Parathyroid adenoma (tissue), 2 donors: ENCODE results near the gene MYO18B.

Source experiments
- H2AFZ ChIP-seq: fragments of 300-600 bp; sonication (generic); one replicate; pipeline ENCODE4 v1.7.0; 2017; ENCODE audit warnings: antibody characterized with exemption, mild to moderate bottlenecking
- H3K27ac ChIP-seq: fragments of 300-600 bp; sonication (generic); one replicate; pipeline ENCODE4 v1.7.0; 2017
- H3K27me3 ChIP-seq: fragments of 300-600 bp; sonication (generic); one replicate; pipeline ENCODE4 v1.7.0; 2017; ENCODE audit warnings: low read length; ENCODE audit not compliant: control insufficient read depth, insufficient read depth
- H3K36me3 ChIP-seq: fragments of 300-600 bp; sonication (generic); one replicate; pipeline ENCODE4 v1.7.0; 2017; ENCODE audit warnings: low read length; ENCODE audit not compliant: control insufficient read depth, insufficient read depth
- H3K4me1 ChIP-seq: fragments of 300-600 bp; sonication (generic); one replicate; pipeline ENCODE4 v1.7.0; 2017; ENCODE audit warnings: control low read depth
- H3K4me2 ChIP-seq: fragments of 300-600 bp; sonication (generic); one replicate; pipeline ENCODE4 v1.7.0; 2017; ENCODE audit warnings: low read length
- H3K4me3 ChIP-seq: fragments of 300-600 bp; sonication (generic); one replicate; pipeline ENCODE4 v1.7.0; 2017; ENCODE audit warnings: low read depth, low read length
- H3K79me2 ChIP-seq: fragments of 300-600 bp; sonication (generic); one replicate; pipeline ENCODE4 v1.7.0; 2017; ENCODE audit warnings: control low read depth
- H3K9ac ChIP-seq: fragments of 300-600 bp; sonication (generic); one replicate; pipeline ENCODE4 v1.7.0; 2017; ENCODE audit warnings: mild to moderate bottlenecking
- H3K9me3 ChIP-seq: fragments of 300-600 bp; sonication (generic); one replicate; pipeline ENCODE4 v1.7.0; 2017; ENCODE audit warnings: low read length; ENCODE audit not compliant: control insufficient read depth
- CTCF ChIP-seq: fragments of 300-600 bp; sonication (generic); IDR thresholded peaks from one replicate; pipeline ENCODE4 v1.7.0; 2017; ENCODE audit warnings: antibody characterized with exemption, mild to moderate bottlenecking
- donor health status: primary hyperparathyroidism.

Gene MYO18B

GRCh38 chr22:25853078-25853477, 111.1 kb downstream of the MYO18B start:
- no peak overlapping the region for H3K9ac ChIP-seq
- no peak for TF ChIP-seq CTCF
- no peak overlapping the region for H2AFZ ChIP-seq
- no peak overlapping the region for H3K4me3 ChIP-seq
- no peak overlapping the region for H3K27ac ChIP-seq
- no peaks in the 10 kb centered on the region for H3K4me1 ChIP-seq
- H3K9me3 ChIP-seq: no peaks in the 10 kb centered on the region
- no peaks in the 10 kb centered on the region for H3K79me2 ChIP-seq
- H3K36me3 ChIP-seq: no peaks in the 10 kb centered on the region
- no peak overlapping the region for H3K4me2 ChIP-seq
- H3K27me3 ChIP-seq: no peaks in the 10 kb centered on the region

DNA sequence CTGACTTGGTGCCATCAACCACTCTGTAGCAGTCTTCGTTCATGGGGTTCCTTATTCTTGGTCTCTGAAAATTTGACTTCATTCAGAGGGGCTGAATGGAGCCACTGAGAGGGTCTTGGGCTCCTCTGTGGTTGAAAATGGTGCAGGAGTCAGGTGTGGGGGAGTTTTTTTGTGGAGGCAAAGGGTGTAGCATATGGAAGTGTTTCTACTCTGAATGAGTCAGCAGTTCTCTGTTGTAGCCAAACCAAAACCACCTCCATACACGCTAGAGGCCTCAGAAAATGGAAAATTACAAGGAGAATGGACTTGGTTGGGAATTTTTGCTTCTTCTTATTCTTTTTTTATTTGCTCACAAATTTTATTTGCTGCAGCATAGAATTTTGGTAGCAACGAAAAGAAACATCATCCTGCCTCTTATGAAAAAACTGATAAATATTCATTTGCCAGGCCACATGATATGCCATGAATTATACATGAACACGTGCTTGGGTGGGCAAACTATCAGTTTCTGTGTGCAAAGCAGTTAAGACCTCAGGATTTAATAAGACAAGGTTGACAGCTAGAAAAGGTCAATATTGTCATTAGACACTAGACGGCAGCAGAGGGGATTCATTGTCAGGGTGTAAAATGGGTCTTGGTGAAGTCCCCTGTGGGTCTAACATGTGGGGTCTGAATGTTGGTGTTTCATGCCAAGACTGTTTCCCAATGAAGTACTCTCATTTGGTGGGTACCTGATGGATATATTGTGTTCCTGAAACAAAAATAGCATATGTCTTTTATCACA, 111.7 kb downstream of the MYO18B start:
- Histone ChIP-seq H3K4me3 (no peak overlapping the region), H3K36me3 (no peaks in the 10 kb centered on the region), H3K4me1 (no peaks in the 10 kb centered on the region), H2AFZ (no peak overlapping the region), H3K79me2 (no peaks in the 10 kb centered on the region), H3K9me3 (no peaks in the 10 kb centered on the region), H3K4me2 (no peak overlapping the region), H3K9ac (no peak overlapping the region), H3K27ac (no peak overlapping the region), H3K27me3 (no peaks in the 10 kb centered on the region)
- TF ChIP-seq CTCF: no peak

DNA sequence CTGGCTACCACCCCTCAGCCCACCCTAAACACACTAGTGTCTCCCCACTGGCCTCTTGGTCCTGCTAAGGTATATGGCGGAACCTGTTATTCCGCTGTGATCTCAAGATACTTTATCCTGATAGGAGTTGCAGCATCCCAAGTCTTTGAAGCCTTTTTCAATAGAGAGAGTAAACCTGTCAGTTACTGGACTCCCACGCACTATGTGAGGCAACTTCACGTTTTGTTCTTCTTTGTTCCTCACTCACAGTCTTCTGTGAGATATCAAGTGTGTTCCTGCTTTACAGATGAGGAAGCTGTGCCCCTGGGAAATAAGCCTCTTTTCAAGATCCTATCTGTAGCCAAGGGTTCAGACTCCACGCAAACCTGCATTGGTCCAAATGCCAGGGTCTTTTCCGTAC, 127.8 kb downstream of the MYO18B start:
- H3K4me2 ChIP-seq: no peak overlapping the region
- no peak overlapping the region for H3K9ac ChIP-seq

GRCh38 chr22:25874327-25874726, 132.3 kb downstream of the MYO18B start:
- no peaks in the 10 kb centered on the region for H3K79me2 ChIP-seq
- no peak overlapping the region for H2AFZ ChIP-seq
- no peak overlapping the region for H3K27ac ChIP-seq
- H3K27me3 ChIP-seq: no peaks in the 10 kb centered on the region
- no peak overlapping the region for H3K9ac ChIP-seq
- no peaks in the 10 kb centered on the region for H3K9me3 ChIP-seq
- no peak overlapping the region for H3K4me2 ChIP-seq
- no peak overlapping the region for H3K4me3 ChIP-seq
- H3K36me3 ChIP-seq: no peaks in the 10 kb centered on the region
- no peak for TF ChIP-seq CTCF
- H3K4me1 ChIP-seq: no peaks in the 10 kb centered on the region

More for the DNA sequence above, 127.8 kb downstream of the MYO18B start:
- H3K27ac ChIP-seq: no peak overlapping the region
- H3K4me3 ChIP-seq: no peak overlapping the region
- H3K79me2 ChIP-seq: no peaks in the 10 kb centered on the region
- TF ChIP-seq CTCF: no peak
- no peaks in the 10 kb centered on the region for H3K9me3 ChIP-seq
- H2AFZ ChIP-seq: no peak overlapping the region
- no peaks in the 10 kb centered on the region for H3K36me3 ChIP-seq
- no peaks in the 10 kb centered on the region for H3K4me1 ChIP-seq
- no peaks in the 10 kb centered on the region for H3K27me3 ChIP-seq

- Histone ChIP-seq H3K9me3 (no peaks in the 10 kb centered on the region), H3K4me1 (no peaks in the 10 kb centered on the region), H3K9ac (no peak overlapping the region), H3K4me2 (no peak overlapping the region), H3K36me3 (no peaks in the 10 kb centered on the region), H3K27ac (no peak overlapping the region), H3K27me3 (no peaks in the 10 kb centered on the region), H2AFZ (no peak overlapping the region), H3K79me2 (no peaks in the 10 kb centered on the region), H3K4me3 (no peak overlapping the region)
- TF ChIP-seq CTCF: no peak
Measured at GRCh38 chr22:25875461-25875860, 133.5 kb downstream of the MYO18B start.
